GM18909 (cell line): ENCODE data around the gene IGFBP7.

Experiments used
- ATAC-seq: cut with Tn5 transposase; IDR thresholded peaks from one replicate; pipeline ENCODE4 v1.9.1; 2021; ENCODE audit warnings: mild to moderate bottlenecking; ENCODE audit not compliant: unreplicated experiment, poor library complexity

IGFBP7 gene

GRCh38 chr4:57098941-57099340, 11.2 kb downstream of the IGFBP7 start:
- ATAC-seq: no peak

GRCh38 chr4:57098415-57098814, 11.8 kb downstream of the IGFBP7 start:
- no peak for ATAC-seq

- ATAC-seq: no peak
These were observed 12.5 kb downstream of the IGFBP7 start for GRCh38 chr4:57097711-57098110.

- no peak for ATAC-seq
These were observed 14.2 kb downstream of the IGFBP7 start for GRCh38 chr4:57095956-57096355.

- ATAC-seq: no peak
These were observed 14.9 kb downstream of the IGFBP7 start for GRCh38 chr4:57095245-57095644.

- no peak for ATAC-seq
These were observed 15.4 kb downstream of the IGFBP7 start for GRCh38 chr4:57094832-57095223.

GRCh38 chr4:57093845-57094831, 16.0 kb downstream of the IGFBP7 start:
- no peak for ATAC-seq

GRCh38 chr4:57091657-57092162, 18.5 kb downstream of the IGFBP7 start:
- ATAC-seq: no peak

- ATAC-seq: no peak
These were observed 20.1 kb downstream of the IGFBP7 start for GRCh38 chr4:57090079-57090478.

GRCh38 chr4:57089549-57089948, 20.6 kb downstream of the IGFBP7 start:
- no peak for ATAC-seq

- ATAC-seq: no peak
These were observed 24.0 kb downstream of the IGFBP7 start for GRCh38 chr4:57086031-57086723.

GRCh38 chr4:57085278-57085677, 24.9 kb downstream of the IGFBP7 start:
- no peak for ATAC-seq

GRCh38 chr4:57084360-57084759, 25.8 kb downstream of the IGFBP7 start:
- no peak for ATAC-seq

GRCh38 chr4:57083090-57083489, 27.1 kb downstream of the IGFBP7 start:
- no peak for ATAC-seq

- no peak for ATAC-seq
These were observed 28.2 kb downstream of the IGFBP7 start for GRCh38 chr4:57081651-57082621.

GRCh38 chr4:57080781-57081650, 29.2 kb downstream of the IGFBP7 start:
- no peak for ATAC-seq

- no peak for ATAC-seq
These were observed 31.3 kb downstream of the IGFBP7 start for GRCh38 chr4:57078685-57079521.
